GM23338 (cell line): ENCODE data around the gene IRF6. TPM values are rescaled to one million over a fixed set of nuclear protein-coding genes. Genes with fewer than 3 reads are reported as not detected.
A peak's percentile ranks its signal among the peaks of the same experiment; 100 is the strongest.

Experiments
- ATAC-seq: fragments of 200-7000 bp; cut with Tn5 transposase; 3 replicates; pipeline ENCODE4 v1.9.1; 2020
- DNase-seq: peaks from one replicate; pipeline ENCODE4 v3.0.0-alpha.2; 2015; ENCODE audit warnings: low spot score
- H2AFZ ChIP-seq: fragments of 200-600 bp; sonication (generic); 2 replicates; pipeline ENCODE4 v1.8.0; 2016; ENCODE audit warnings: antibody characterized with exemption, mild to moderate bottlenecking, moderate library complexity
- H3F3A ChIP-seq: fragments of 200-600 bp; sonication (generic); replicated peaks from 2 replicates; pipeline ENCODE4 v1.8.0; 2017; ENCODE audit warnings: antibody characterized with exemption, mixed run types, low read depth
- H3K27ac ChIP-seq: fragments of 200-600 bp; sonication (generic); 2 replicates; pipeline ENCODE4 v1.6.1; 2016; ENCODE audit warnings: low read depth
- H3K27me3 ChIP-seq: fragments of 200-600 bp; sonication (generic); 2 replicates; pipeline ENCODE4 v1.8.0; 2016; ENCODE audit warnings: mild to moderate bottlenecking, mixed run types, moderate library complexity; ENCODE audit not compliant: insufficient read depth
- H3K36me3 ChIP-seq: fragments of 200-600 bp; sonication (generic); 2 replicates; pipeline ENCODE4 v1.8.0; 2016; ENCODE audit warnings: mild to moderate bottlenecking; ENCODE audit not compliant: insufficient read depth
- H3K4me1 ChIP-seq: fragments of 200-600 bp; sonication (generic); 2 replicates; pipeline ENCODE4 v1.8.0; 2016; ENCODE audit warnings: mild to moderate bottlenecking, moderate library complexity; ENCODE audit not compliant: insufficient read depth
- H3K4me2 ChIP-seq: fragments of 200-600 bp; sonication (generic); 2 replicates; pipeline ENCODE4 v1.7.1; 2017; ENCODE audit warnings: mixed run types
- H3K4me3 ChIP-seq: fragments of 200-600 bp; sonication (generic); 2 replicates; pipeline ENCODE4 v1.6.1; 2016; ENCODE audit warnings: mixed run types
- H3K79me2 ChIP-seq: fragments of 200-600 bp; sonication (generic); replicated peaks from 2 replicates; pipeline ENCODE4 v1.8.0; 2017; ENCODE audit warnings: mild to moderate bottlenecking; ENCODE audit not compliant: insufficient read depth
- H3K9me2 ChIP-seq: fragments of 200-600 bp; sonication (generic); 2 replicates; pipeline ENCODE4 v1.8.0; 2017; ENCODE audit not compliant: insufficient read depth
- H4K20me1 ChIP-seq: fragments of 200-600 bp; sonication (generic); replicated peaks from 2 replicates; pipeline ENCODE4 v1.8.0; 2017; ENCODE audit warnings: mild to moderate bottlenecking; ENCODE audit not compliant: insufficient read depth
- H3K27ac Mint-ChIP-seq: 2 replicates; pipeline ENCODE4 v1.8.0; 2020; ENCODE audit warnings: inconsistent platforms, mild to moderate bottlenecking, moderate library complexity, mixed read lengths
- H3K27me3 Mint-ChIP-seq: 3 replicates; pipeline ENCODE4 v1.8.0; 2022; ENCODE audit warnings: low read depth, mild to moderate bottlenecking, moderate library complexity, mixed read lengths, inconsistent platforms; ENCODE audit not compliant: insufficient read depth, poor library complexity
- H3K36me3 Mint-ChIP-seq: 3 replicates; pipeline ENCODE4 v1.8.0; 2021; ENCODE audit warnings: low read depth, mild to moderate bottlenecking, inconsistent platforms, moderate library complexity, mixed read lengths
- H3K4me1 Mint-ChIP-seq: 3 replicates; pipeline ENCODE4 v1.8.0; 2020; ENCODE audit warnings: mild to moderate bottlenecking, inconsistent platforms, mixed read lengths
- H3K4me3 Mint-ChIP-seq: 3 replicates; pipeline ENCODE4 v1.8.0; 2021; ENCODE audit warnings: moderate library complexity, mild to moderate bottlenecking, inconsistent platforms, mixed read lengths
- H3K9me3 Mint-ChIP-seq: 3 replicates; pipeline ENCODE4 v1.8.0; 2020; ENCODE audit warnings: moderate library complexity, mild to moderate bottlenecking, inconsistent platforms, mixed read lengths
- CREB1 ChIP-seq: fragments of 250-450 bp; sonication (Bioruptor Pico); IDR thresholded peaks from 2 replicates; pipeline ENCODE4 v1.5.0; 2020; ENCODE audit warnings: low read depth, mild to moderate bottlenecking, moderate library complexity
- CTCF ChIP-seq, 2 experiments: fragments of 200-600 bp in 1 of 2; sonication (generic) in 1 of 2; conservative IDR thresholded peaks; 2 replicates each; pipeline versions ENCODE4 v1.5.1 to v1.6.1; 2016 to 2017; ENCODE audit warnings: antibody characterized with exemption in 2 of 2, low read depth in 2 of 2, mild to moderate bottlenecking in 2 of 2, moderate library complexity in 1 of 2
- ETS1 ChIP-seq: IDR thresholded peaks from 2 replicates; pipeline ENCODE4 v1.6.1; 2016; ENCODE audit warnings: antibody characterized with exemption
- EZH2 ChIP-seq: fragments of 200-600 bp; sonication (generic); IDR thresholded peaks from one replicate; pipeline ENCODE4 v1.8.0; 2017; ENCODE audit warnings: antibody characterized with exemption, mild to moderate bottlenecking, low read depth; ENCODE audit not compliant: unreplicated experiment
- EZH2phosphoT487 ChIP-seq: fragments of 200-600 bp; sonication (generic); IDR thresholded peaks from one replicate; pipeline ENCODE4 v1.8.1; 2018; ENCODE audit warnings: antibody characterized with exemption; ENCODE audit not compliant: unreplicated experiment
- JUNB ChIP-seq: IDR thresholded peaks from one replicate; pipeline ENCODE4 v1.6.1; 2016; ENCODE audit warnings: antibody characterized with exemption; ENCODE audit not compliant: unreplicated experiment
- NANOG ChIP-seq: IDR thresholded peaks from 2 replicates; pipeline ENCODE4 v1.6.1; 2016; ENCODE audit warnings: antibody characterized with exemption, borderline replicate concordance
- POLR2AphosphoS5 ChIP-seq: IDR thresholded peaks from 2 replicates; pipeline ENCODE4 v1.6.1; 2016; ENCODE audit warnings: antibody characterized with exemption, low read depth
- REST ChIP-seq: IDR thresholded peaks from one replicate; pipeline ENCODE4 v1.6.1; 2018; ENCODE audit warnings: antibody characterized with exemption; ENCODE audit not compliant: unreplicated experiment
- STAT1 ChIP-seq: IDR thresholded peaks from one replicate; pipeline ENCODE4 v1.6.1; 2016; ENCODE audit warnings: antibody characterized with exemption; ENCODE audit not compliant: unreplicated experiment
- ZNF114 ChIP-seq: fragments of 250-450 bp; sonication (Bioruptor Pico); IDR thresholded peaks from 2 replicates; pipeline ENCODE4 v1.5.0; 2020; ENCODE audit warnings: mild to moderate bottlenecking, moderate library complexity
- ZNF331 ChIP-seq: fragments of 250-450 bp; sonication (Bioruptor Pico); IDR thresholded peaks from 2 replicates; pipeline ENCODE4 v1.5.0; 2020; ENCODE audit warnings: low read depth, mild to moderate bottlenecking, moderate library complexity
- ZNF462 ChIP-seq: fragments of 250-450 bp; sonication (Bioruptor Pico); IDR thresholded peaks from 2 replicates; pipeline ENCODE4 v1.5.0; 2020; ENCODE audit warnings: mild to moderate bottlenecking, moderate library complexity
- polyA plus RNA-seq: library from polyadenylated mRNA; unstranded; fragments of >200 nt; fragmentation: Nextera tagmentation; extraction: Ambion mirVana; gene quantifications from 2 replicates; pipeline ENCODE4 v1.2.1, GENCODE V29; 2016
- total RNA-seq: library from RNA; depleted of rRNA; stranded (reverse); fragments of >200 nt; shearing (Covaris generic); gene quantifications from 2 replicates; pipeline ENCODE4 v1.2.3, GENCODE V29; 2014

Gene IRF6
- total and polyA plus RNA-seq, 2 experiments from 2014 or later, result 4.6 to 11.7 TPM

GRCh38 chr1:209784265-209785169, 21.4 kb downstream of the IRF6 start, which contains the start of gene C1orf74:
TSS of gene C1orf74 (minus strand) at chr1:209784559. CDS start at chr1:209783634, 925 bp downstream.
- DNase-seq, result peak; percentile 98

More at GRCh38 chr1:209784265-209785169, 21.4 kb downstream of the IRF6 start, which contains the start of gene C1orf74:
- Histone ChIP-seq H2AFZ (peak within 1 kb of the TSS; percentile 78; the same call in 1 of the 2 replicates), H3F3A (no peaks in the 10 kb centered on the region), H3K27ac (peak within 1 kb of the TSS; percentile 88), H3K4me3 (peak within 1 kb of the TSS; percentile 64), H3K4me2 (peak within 1 kb of the TSS; percentile 81), H4K20me1 (no peaks in the 10 kb centered on the region), H3K9me2 (no peaks in the 10 kb centered on the region), H3K36me3 (no peaks in the 10 kb centered on the region), H3K79me2 (no peaks in the 10 kb centered on the region; the same call in 1 of the 2 replicates), H3K4me1 (peaks cover 4% of the 10 kb centered on the region; the same call in 1 of the 2 replicates), H3K27me3 (no peaks in the 10 kb centered on the region)
- peaks cover 4% of the 10 kb centered on the region for H3K27me3 Mint-ChIP-seq
- peaks cover 2% of the 10 kb centered on the region; the same call in 1 of the 3 replicates for H3K9me3 Mint-ChIP-seq
- ATAC-seq, result peak; percentile 99
- peaks cover 9% of the 10 kb centered on the region for H3K4me1 Mint-ChIP-seq
- H3K27ac Mint-ChIP-seq, result peak within 1 kb of the TSS; percentile 99
- TF ChIP-seq JUNB (no peak), ETS1 (peak; percentile 72), POLR2AphosphoS5 (peak; percentile 97), ZNF114 (CRISPR knock-in tag) (no peak), EZH2 (no peak), CREB1 (CRISPR knock-in tag) (peak; percentile 99), CTCF (conservative IDR thresholded peaks at IDR 0.05; ENCODE audit: low read depth in 2 of 2) (no peak), ZNF462 (CRISPR knock-in tag) (no peak), EZH2phosphoT487 (no peak), NANOG (no peak), ZNF331 (CRISPR knock-in tag) (no peak), STAT1 (no peak), REST (no peak)
- H3K4me3 Mint-ChIP-seq, result peak within 1 kb of the TSS; percentile 96
- H3K36me3 Mint-ChIP-seq, result peaks cover 9% of the 10 kb centered on the region
